Breast epithelium (tissue), 4 donors: ENCODE measurements around the gene FRMPD4. TPM values are rescaled to one million over a fixed set of nuclear protein-coding genes. Genes with fewer than 3 reads are reported as not detected.

ENCODE experiments used
- DNase-seq, 2 donors: peaks; one replicate each; pipeline ENCODE4 v3.0.0-alpha.2; 2019; ENCODE audit warnings: low spot score in 2 of 2
- H3K27ac ChIP-seq, 2 donors: fragments of 200-600 bp; sonication (generic) in 1 of 2; one replicate each; pipeline ENCODE4 v1.5.1; 2016 to 2019; ENCODE audit warnings: mild to moderate bottlenecking in 1 of 2
- H3K27me3 ChIP-seq, 2 donors: fragments of 200-600 bp; sonication (generic) in 1 of 2; one replicate each; pipeline versions ENCODE4 v1.5.1 to v1.6.0; 2017 to 2019; ENCODE audit warnings: control low read depth in 1 of 2, mild to moderate bottlenecking in 1 of 2
- H3K36me3 ChIP-seq: fragments of 200-600 bp; one replicate; pipeline ENCODE4 v1.5.1; 2019
- H3K4me1 ChIP-seq, 2 donors: fragments of 200-600 bp; sonication (generic); one replicate each; pipeline ENCODE4 v1.5.1; 2016 to 2019; ENCODE audit warnings: control low read depth in 1 of 2
- H3K4me3 ChIP-seq, 3 donors: fragments of 200-600 bp; sonication (generic); 1 replicate in 2 of 3; 2 replicates in 1 of 3; pipeline ENCODE4 v1.5.1; 2016 to 2019; ENCODE audit warnings: mild to moderate bottlenecking in 3 of 3, moderate library complexity in 2 of 3
- H3K9me3 ChIP-seq, 2 donors: fragments of 200-600 bp; sonication (generic) in 1 of 2; one replicate each; pipeline ENCODE4 v1.5.1; 2016 to 2019; ENCODE audit warnings: control low read depth in 1 of 2
- POLR2A ChIP-seq: fragments of 450-650 bp; IDR thresholded peaks from one replicate; pipeline ENCODE4 v1.6.1; 2016; ENCODE audit warnings: antibody characterized with exemption, mild to moderate bottlenecking, moderate library complexity
- POLR2AphosphoS5 ChIP-seq, 3 donors: sonication (generic); formaldehyde crosslinking; IDR thresholded peaks; one replicate each; pipeline ENCODE4 v1.6.1; 2017; ENCODE audit warnings: antibody characterized with exemption in 3 of 3
- intact Hi-C: fragments of 100-400 bp; cut with DNase I; formaldehyde crosslinking; loops from one replicate; pipeline ENCODE4 v1.15.1; 2023; ENCODE audit warnings: low total_unique reads
- total RNA-seq, 3 donors: library from RNA; depleted of rRNA; stranded (reverse); fragments of >200 nt; gene quantifications; one replicate each; pipeline ENCODE4 v1.1.0, GENCODE V29; 2016
- TF ChIP-seq, protein P1 (sequence below), 3 donors: fragments of 450-650 bp; IDR thresholded peaks; one replicate each; pipeline ENCODE4 v1.5.1; 2016 to 2017; ENCODE audit warnings: antibody characterized with exemption in 3 of 3, mild to moderate bottlenecking in 3 of 3, moderate library complexity in 3 of 3

FRMPD4 gene
- total RNA-seq, 3 donors from 2014 or later: under 0.01 TPM

GRCh38 chrX:12349201-12349600 is 210.9 kb downstream of the FRMPD4 start:
- no peak for DNase-seq
- H3K27me3 ChIP-seq: peaks cover 0 to 13% of the 10 kb centered on the region in 2 donors
- no peaks in the 10 kb centered on the region for H3K36me3 ChIP-seq
- TF ChIP-seq POLR2AphosphoS5 (IDR thresholded peaks at IDR 0.05) (no peak), POLR2A (no peak)
- TF ChIP-seq, protein P1, sequence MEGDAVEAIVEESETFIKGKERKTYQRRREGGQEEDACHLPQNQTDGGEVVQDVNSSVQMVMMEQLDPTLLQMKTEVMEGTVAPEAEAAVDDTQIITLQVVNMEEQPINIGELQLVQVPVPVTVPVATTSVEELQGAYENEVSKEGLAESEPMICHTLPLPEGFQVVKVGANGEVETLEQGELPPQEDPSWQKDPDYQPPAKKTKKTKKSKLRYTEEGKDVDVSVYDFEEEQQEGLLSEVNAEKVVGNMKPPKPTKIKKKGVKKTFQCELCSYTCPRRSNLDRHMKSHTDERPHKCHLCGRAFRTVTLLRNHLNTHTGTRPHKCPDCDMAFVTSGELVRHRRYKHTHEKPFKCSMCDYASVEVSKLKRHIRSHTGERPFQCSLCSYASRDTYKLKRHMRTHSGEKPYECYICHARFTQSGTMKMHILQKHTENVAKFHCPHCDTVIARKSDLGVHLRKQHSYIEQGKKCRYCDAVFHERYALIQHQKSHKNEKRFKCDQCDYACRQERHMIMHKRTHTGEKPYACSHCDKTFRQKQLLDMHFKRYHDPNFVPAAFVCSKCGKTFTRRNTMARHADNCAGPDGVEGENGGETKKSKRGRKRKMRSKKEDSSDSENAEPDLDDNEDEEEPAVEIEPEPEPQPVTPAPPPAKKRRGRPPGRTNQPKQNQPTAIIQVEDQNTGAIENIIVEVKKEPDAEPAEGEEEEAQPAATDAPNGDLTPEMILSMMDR (IDR thresholded peaks at IDR 0.05): no peak
- intact Hi-C loops: no loop called here
- no peaks in the 10 kb centered on the region for H3K9me3 ChIP-seq
- H3K4me1 ChIP-seq: no peaks in the 10 kb centered on the region
- H3K4me3 ChIP-seq: no peak overlapping the region
- H3K27ac ChIP-seq: no peak overlapping the region

GRCh38 chrX:12352922-12353321 is 214.6 kb downstream of the FRMPD4 start:
- Histone ChIP-seq H3K27ac (no peak overlapping the region), H3K36me3 (no peaks in the 10 kb centered on the region), H3K9me3 (no peaks in the 10 kb centered on the region), H3K4me1 (no peaks in the 10 kb centered on the region), H3K27me3 (peaks cover 0 to 8% of the 10 kb centered on the region in 2 donors), H3K4me3 (no peak overlapping the region)
- intact Hi-C loops: no loop called here
- DNase-seq: no peak
- TF ChIP-seq, protein P1 (IDR thresholded peaks at IDR 0.05): no peak
- TF ChIP-seq POLR2AphosphoS5 (IDR thresholded peaks at IDR 0.05) (no peak), POLR2A (no peak)

DNA sequence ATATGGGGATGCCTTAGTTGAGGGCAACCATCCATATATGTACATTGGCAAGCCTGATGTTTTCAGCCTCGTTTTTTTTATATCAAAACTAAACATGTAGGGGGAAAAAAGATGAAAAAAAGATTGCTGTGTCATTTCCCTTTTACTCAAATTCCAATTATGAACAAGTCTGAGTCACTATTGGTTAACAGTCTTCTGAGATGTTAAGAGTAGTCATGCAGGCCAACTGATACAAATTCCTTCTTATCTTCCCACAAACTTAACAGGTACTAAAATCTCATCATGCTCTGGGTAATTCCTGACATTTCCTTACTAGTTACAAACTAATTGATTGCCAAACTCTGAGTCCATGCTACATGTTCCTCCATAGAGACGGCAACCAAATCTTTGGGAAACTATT is 222.1 kb downstream of the FRMPD4 start:
- DNase-seq: no peak
- peaks cover 0 to 3% of the 10 kb centered on the region in 2 donors for H3K27me3 ChIP-seq
- H3K36me3 ChIP-seq: no peaks in the 10 kb centered on the region
- intact Hi-C loops: no loop called here
- H3K27ac ChIP-seq: no peak overlapping the region
- TF ChIP-seq POLR2A (no peak), POLR2AphosphoS5 (IDR thresholded peaks at IDR 0.05) (no peak)
- no peaks in the 10 kb centered on the region for H3K4me1 ChIP-seq
- no peak overlapping the region for H3K4me3 ChIP-seq
- H3K9me3 ChIP-seq: no peaks in the 10 kb centered on the region

GRCh38 chrX:12360986-12361598 is 222.8 kb downstream of the FRMPD4 start:
- Histone ChIP-seq H3K27ac (no peak overlapping the region), H3K27me3 (peaks cover 0 to 8% of the 10 kb centered on the region in 2 donors), H3K4me1 (no peaks in the 10 kb centered on the region), H3K9me3 (no peaks in the 10 kb centered on the region), H3K36me3 (no peaks in the 10 kb centered on the region), H3K4me3 (no peak overlapping the region)
- intact Hi-C loops: no loop called here
- TF ChIP-seq POLR2AphosphoS5 (IDR thresholded peaks at IDR 0.05) (no peak), POLR2A (no peak)
- TF ChIP-seq, protein P1 (IDR thresholded peaks at IDR 0.05): no peak
- DNase-seq: no peak

GRCh38 chrX:12363216-12363615 is 224.9 kb downstream of the FRMPD4 start:
- TF ChIP-seq POLR2AphosphoS5 (IDR thresholded peaks at IDR 0.05) (no peak), POLR2A (no peak)
- TF ChIP-seq, protein P1 (IDR thresholded peaks at IDR 0.05): no peak
- Histone ChIP-seq H3K4me3 (no peak overlapping the region), H3K27ac (no peak overlapping the region), H3K9me3 (no peaks in the 10 kb centered on the region), H3K4me1 (no peaks in the 10 kb centered on the region), H3K27me3 (peaks cover 0 to 16% of the 10 kb centered on the region in 2 donors), H3K36me3 (no peaks in the 10 kb centered on the region)
- no peak for DNase-seq
- intact Hi-C loops: no loop called here
